HG03457 (cell line): ENCODE measurements around the gene STIM2.
A peak's percentile ranks its signal among the peaks of the same experiment; 100 is the strongest.

ENCODE experiments used
- ATAC-seq: cut with Tn5 transposase; IDR thresholded peaks from one replicate; pipeline ENCODE4 v1.9.1; 2021; ENCODE audit warnings: moderate number of reproducible peaks; ENCODE audit not compliant: unreplicated experiment

The STIM2 gene

DNA sequence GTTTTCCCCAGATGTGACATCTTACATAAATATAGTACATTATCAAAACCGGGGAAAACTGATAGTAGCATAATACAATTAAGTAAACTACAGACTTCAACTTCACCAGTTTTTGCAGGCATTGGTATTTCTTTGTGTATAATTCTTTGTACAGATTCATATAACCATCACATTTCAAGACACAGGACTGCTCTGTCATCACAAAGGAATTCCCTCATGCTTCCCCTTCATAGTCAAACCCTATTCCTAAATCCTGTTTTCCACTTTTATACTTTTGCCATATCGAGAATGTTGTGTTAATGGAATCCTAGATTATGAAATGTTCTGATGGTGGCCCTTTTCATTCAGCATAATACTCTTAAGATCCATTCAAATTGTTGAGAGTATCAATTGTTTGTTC, 36.0 kb downstream of the STIM2 start:
- no peak for ATAC-seq

DNA sequence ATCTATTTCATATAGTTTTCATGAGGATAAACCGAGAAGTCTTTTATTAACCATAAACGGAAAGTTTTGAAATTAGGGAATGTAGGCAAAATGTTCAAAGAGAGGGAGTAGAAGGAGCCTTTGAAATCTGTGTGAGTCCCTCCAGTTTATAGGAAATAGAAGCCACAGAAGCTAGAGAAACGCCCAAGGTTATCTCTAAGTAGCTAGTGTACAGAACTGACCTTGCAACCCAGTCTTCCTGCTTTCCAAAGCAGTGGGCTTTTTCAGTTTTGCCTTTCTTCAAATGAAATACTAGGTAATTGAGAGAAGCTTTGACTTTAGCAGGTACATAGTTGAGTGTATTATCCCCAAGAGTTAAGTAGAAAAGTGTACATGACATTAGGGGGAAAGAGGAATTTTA, 39.4 kb downstream of the STIM2 start:
- ATAC-seq = no peak

DNA sequence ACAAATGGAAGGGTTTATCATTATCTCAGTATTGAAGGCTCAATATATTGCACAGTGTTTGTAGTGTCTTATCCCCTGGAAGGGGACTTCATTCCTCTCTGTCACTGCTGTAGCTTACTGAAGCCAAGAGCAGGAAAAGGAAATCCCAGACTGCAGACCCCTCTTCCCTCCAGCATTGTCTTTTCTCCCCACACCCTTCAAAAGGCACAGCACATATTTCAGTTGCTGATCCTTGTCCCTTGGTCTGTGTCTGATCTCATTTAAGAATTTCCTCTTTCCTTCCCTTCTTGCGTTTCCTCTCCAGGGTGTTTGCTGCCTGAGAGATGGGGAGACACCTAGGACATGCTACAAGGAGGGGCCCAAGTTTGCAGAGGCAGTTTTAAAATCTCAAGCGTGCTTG, 40.1 kb downstream of the STIM2 start:
- no peak for ATAC-seq

DNA sequence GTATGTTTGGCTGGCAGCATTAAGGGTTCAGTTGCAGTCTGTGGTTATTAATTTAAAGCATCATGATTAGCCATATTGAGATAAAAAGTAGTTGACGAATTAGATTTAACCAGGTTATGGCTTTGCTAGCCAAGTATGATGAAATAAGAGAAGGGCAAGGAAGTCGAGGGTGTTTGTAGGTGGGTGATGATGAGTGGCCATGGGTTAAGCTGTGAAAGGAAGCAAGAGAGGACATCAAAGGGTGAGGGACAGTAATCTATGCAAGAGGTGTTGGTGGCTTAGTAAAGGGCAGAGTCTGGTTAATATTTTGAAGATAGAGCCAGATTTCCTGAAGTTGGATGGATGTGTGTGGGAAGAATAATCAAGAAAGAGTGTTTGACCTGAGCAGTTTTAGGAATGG, 44.5 kb downstream of the STIM2 start:
- no peak for ATAC-seq

DNA sequence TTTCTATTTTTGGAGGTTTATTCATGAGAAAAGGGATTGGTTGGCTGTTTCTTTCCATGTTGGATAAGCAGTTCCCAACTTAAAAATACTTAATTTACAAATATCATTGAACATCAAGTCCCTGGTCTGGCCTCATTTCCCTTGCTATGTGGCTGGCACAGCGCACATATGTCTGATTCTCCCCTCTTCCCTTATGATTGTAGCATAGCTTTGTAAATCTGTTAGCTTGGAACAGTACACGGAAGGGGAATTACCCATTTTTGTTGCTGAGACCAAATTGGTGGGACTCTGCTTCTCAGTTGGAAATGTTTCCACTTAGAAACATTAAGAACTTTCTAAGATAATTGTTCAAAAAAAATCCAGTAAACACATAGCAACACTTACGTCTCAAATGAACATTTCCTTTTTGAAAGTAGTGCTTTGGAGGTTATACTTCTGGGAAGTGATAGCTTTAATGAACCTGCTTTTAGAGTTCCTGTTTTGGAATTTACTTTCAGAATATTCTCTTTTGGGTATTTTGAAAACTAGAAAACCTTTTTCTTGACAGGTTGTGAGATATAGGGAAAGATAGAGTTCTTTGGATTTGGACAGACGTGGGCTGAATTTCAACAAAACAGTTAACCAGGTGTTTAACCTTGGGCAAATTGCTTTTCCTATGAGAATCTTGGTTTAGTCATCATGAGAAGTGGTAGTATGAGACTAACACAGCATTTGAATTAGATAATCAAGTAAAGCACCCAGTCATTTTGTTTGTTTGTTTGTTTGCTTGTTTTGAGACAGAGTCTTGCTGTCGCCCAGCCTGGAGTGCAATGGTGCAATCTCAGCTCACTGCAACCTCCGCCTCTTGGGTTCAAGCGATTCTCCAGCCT, 47.3 kb downstream of the STIM2 start:
- no peak for ATAC-seq

DNA sequence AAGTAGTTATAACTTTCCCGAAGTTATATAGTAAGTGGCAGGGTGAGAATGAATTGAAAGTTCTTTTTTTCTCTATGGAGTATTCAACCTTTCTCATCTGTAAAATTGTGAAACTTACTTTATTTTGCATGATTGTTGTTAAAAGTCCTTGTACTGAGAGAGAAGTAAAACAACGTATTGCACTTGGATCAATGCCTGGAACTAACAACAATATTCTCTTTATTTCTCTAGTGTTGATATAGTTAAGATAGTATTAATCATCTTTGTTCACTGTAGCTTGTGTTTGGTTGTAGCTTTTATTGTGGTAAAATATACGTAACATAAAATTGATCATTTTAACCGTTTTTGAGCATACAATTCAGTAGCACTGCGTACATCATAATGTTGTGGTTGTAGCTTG, 48.7 kb downstream of the STIM2 start:
- no peak for ATAC-seq

DNA sequence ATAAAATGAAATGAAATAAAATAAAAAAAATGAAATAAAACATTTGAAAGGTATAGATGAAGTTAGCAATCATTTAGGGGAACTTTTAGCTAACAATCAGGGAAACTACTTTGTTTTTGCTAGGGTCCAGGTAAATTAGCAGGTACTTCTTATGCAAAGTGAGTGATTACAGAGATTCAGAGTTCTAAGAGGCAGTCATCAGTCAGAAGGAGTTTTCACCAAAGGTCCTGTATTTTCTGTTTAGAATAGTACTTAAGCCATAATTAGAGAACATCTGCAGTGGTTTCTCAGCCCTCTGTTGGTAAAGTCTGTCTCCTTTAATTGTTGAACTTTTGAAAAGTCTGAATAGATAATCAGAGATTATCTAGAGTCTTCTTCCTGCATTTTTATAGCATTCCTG, 50.6 kb downstream of the STIM2 start:
- no peak for ATAC-seq

DNA sequence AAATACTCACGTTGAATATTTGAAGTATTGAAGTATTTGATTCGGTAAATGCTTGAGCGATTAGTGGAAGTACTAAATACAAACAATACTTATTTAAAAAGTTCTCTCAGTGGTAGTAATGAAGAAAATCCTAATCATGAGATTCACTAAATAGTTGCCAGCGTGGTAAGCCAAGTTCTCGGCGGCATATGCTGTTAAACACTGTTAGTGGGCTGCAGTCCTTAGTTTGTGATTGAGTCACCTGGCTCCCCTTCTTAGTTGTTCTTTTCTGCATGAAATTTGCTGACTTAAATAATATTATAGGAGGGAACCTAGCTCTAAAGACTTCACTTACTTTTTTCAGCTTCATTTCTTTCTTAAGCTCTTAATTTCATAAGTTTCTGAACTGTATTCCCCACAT, 51.4 kb downstream of the STIM2 start:
- ATAC-seq = no peak

DNA sequence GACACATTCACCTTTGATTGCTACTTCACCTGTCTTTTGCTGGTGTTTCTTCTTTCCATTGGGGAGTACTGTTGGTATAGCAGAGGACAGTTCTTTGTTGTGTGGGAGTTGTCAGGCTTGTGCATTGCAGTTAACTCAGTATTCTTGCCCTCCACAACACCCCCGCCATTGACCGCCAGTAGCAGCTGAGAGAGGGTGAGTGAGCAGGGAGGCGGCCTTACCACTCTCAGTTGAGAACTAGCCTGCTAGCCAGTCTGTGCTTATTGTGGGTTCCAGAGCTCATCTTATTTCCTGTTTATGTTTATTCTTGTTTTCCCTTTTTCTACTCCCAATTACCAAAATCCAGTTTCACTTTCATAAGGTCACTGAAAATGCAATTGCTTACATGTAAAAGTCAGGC, 52.2 kb downstream of the STIM2 start:
- peak; percentile 58 for ATAC-seq

DNA sequence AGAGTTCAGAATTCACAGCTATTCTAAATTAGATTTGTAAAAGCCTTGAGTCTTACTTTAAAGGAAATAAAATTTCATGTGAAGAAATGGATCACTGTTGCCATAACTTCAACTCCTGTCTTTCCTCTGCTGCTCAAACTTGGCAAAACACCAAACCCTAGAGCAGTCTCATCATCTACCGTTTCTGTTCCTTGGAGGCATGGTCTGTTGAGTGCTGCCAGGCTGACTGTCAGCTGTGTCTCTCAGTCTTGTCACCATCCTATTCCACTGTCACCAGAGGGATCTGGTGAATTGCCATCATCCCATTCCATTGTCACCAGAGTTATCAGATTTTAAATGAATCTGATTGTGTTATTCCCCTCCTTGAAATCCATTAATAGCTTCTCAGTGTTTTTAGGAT, 55.6 kb downstream of the STIM2 start:
- ATAC-seq = no peak

DNA sequence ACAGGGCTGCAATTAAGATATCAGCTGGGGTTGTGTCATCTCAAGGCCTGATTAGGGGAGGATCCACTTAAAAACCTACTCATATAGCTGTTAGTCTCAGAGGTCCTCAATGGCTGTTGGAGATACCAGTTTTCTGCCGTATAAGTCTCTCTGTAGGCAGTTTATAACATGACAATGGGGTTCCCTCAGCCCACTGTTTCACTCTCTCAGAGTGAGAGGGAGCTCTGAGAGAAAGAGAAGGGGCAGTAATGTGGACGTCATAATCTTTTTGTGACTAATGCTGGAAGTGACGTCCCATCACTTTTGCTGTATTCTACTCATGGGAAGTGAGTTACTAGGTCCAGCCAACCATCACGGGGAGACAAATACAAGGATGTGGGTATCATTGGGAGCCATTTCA, 70.3 kb downstream of the STIM2 start:
- ATAC-seq = no peak

DNA sequence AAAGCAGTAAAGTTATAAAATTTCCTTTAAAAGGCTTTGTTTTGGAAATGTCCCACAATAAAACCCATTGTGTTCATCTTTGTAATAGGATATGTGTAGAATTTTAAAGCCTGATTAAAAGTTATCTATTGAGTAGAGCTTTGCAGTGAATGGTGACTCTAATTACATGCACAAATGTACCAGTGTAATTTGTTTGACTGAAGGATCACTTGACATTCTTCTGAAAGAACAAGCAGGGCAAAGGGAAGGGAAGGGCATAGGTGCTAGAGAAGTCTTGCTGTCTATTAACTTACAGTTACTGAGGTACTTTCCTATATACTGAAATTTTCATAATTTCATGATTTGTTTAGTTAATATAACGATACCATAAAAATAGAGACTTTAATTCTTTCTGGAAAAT, 70.8 kb downstream of the STIM2 start:
- no peak for ATAC-seq

DNA sequence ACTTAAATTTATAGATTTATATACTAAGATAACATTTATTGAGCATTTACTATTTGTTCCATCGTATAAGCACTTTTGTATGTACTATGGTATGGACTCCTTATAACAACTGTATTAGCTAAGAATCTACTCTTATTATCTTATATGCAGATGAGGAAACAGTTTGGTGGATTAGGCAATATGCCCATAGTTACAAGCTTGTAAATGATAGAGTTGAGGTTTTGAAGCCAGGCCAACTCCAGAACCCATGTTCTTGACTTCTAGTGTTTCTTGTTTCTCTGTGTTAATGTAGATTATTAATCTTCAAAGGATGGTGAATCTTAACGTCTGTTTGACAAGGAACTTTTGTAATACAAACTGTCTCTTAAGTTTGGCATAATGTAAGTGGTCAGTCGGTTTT, 71.3 kb downstream of the STIM2 start:
- no peak for ATAC-seq

DNA sequence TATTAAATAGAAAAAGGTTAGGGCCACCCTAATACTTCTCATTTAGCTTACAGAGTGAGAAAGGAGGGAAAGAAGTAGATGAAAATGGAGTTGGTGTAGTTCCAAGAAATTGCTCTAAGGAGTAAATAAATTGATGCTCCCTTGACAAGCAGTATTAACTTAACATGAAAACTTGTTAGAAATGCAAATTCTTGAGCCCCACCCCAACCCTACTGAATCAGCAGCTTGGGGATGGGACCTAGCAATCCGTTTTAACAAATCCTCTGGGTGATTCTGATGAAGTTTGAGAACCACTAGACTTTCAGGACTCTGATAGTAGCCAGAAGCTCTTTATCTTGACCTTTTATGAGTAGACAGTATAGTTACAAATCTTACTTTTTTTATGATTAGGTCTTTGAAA, 74.8 kb downstream of the STIM2 start:
- ATAC-seq = no peak

DNA sequence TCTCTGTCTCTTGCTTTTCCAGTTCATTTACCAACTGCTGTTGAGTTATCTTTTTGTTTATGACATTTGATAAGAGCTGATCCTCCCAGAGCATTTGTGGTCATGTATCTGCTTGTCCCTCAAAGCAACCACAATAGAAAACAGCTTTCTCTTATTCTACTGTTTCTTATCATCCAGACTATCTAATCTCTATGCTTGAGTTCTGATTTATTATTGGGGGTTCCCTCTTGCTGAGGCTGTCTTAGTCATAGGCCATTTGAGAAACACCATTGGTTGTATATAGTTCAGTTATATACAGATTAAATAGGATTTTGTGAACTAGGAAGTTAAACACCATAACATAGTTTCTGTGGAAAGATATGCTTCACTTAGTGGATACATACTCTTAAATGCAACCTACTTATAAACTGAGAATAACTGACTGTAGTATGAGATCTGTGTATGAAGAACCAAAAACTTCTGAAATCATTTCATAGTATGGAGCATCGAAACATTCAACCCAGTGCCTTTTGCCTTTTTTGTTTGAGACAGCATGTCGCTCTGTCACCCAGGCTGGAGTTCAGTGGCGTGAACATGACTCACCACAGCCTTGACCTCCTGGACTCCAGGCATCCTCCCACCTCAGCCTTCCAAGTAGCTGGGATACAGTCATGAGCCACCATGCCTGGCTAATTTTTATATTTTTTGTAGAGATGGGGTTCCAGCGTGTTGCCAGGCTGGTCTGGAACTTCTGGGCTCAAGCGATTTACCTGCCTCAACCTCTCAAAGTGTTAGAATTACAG, 75.8 kb downstream of the STIM2 start:
- ATAC-seq = no peak

DNA sequence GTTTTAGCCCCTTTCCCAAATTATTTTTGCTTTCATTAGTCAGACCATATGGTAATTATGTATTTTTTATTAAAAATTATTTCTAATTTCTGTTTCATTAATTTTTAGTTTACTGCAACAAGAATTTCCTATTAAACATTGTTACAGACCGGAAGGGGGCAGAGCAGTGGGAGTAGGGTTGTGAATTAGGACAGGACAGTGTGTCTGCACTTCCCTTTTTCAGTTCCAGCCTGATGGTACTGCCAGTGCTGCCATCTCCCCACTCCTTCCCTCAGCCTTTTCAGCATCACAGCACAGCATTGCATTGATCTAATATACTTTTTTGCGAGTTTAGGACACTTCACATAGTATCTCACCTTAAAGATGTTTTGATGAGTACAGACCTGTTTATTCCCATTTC, 76.5 kb downstream of the STIM2 start:
- no peak for ATAC-seq

DNA sequence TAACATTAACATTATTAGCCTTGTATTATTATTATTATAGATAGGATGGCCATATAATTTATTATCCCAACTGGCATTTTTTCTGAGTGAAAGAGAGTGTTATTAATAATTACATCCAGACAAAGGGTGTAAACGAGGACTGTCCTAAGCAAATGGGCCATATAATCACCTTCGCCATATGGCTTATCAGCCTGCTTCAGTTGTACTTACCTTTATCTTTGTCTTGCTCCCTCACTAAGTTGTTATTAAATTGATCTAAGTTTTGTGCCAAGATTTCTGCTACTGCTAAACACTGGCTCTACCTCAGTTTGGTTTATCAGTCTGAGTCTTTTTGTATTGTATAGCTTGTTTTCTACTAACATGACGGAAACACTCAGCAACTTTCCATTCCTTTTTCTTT, 76.9 kb downstream of the STIM2 start:
- ATAC-seq = no peak

DNA sequence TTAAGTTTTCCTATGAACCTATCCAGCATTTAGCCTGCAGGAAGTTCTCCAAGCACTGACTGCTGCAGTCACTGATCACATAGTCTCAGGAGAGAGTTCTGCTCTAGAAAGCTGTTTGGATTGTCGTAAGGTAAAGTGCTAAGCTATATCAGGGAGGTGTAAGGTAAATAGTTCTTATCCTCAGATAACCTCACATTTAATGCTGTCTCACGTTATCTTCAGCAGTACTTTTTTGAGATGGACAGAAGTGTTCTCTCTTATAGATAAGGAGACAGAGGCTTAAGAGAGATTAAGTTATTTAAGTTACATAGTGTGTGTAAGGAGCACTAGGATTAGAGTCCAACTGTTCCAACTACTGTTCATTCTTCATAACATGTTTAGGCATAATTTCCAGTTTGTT, 77.9 kb downstream of the STIM2 start:
- no peak for ATAC-seq

DNA sequence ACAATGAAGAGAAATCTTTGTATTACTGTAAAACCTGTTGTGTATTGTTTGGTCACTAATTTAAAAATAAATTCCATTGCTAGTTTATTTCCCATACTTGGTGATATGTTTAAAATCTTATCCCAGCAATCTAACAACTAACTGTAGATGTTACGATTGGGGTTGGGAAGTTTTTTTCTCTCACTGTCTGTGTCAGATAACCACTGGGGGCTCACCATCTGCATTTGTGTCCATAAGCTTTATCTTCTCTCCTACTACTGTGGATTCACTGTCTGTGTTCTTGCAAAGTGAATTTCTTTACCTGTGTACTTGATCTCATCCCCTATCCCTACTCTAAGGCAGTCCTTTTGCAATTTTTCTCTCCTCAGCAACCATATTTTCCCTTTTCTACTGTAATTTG, 81.3 kb downstream of the STIM2 start:
- no peak for ATAC-seq

DNA sequence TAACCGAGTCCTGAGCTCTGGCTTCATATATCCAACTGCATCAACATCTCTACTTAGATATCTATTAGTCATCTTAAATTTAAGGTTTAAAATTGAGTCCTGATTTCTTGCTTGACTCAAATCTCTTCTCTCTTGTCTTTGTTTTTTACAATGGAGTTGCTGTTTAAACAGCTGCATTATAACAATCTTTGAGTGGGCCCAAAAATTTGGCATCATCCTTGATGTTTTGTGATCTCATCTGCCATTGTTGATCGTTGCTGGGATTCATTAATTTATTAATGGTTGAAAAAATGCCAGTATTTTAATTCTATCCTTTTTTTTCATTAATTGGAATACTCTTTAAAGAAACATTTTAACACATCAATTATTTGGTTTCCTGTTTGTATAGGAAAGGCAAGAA, 82.2 kb downstream of the STIM2 start:
- no peak for ATAC-seq

DNA sequence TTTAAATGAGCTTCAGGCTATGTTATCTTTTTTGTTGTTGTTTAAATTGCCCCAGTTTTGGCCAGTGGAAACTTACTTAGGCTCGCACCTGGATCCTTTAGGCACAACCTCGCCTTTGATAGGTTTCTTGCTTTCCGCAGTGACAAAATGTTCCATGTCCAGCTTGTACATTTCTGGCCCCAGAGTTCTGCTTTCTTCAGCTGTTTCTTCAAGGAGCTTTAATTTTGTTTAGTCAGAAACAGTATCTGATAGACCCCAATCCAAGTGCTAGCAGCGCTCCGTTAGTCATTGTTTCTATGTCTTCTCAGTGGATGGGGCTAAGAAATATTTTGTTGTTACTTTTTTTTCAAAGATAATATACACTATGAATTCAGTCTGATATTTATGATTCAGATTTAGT, 82.8 kb downstream of the STIM2 start:
- no peak for ATAC-seq

DNA sequence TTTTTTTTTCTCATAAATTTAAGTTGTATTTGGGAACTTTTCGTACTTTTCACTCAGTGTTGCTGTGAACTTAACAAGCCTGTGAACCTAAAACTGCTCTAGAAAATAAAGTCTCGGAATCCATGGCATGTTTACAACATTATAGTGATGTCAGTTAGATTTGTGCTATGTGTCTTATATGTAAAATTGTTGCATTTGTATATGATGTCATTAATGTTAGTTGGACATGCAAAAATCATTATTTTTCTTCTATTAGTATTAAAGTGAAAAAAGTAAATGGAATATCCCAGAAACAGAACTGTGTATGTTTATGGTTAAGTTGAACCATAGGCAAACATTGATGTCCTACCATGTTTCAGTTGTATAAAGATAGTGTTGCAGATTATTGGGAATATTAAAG, 85.2 kb downstream of the STIM2 start:
- ATAC-seq = no peak
